Duodenal mucosa (tissue), 2 donors: ENCODE results near the gene LEMD2.

ENCODE experiments used
- H3K27ac ChIP-seq: one replicate; pipeline ENCODE4 v1.7.0; 2013; ENCODE audit warnings: low read depth, low read length
- H3K27me3 ChIP-seq, 2 donors: one replicate each; pipeline ENCODE4 v1.7.0; 2013; ENCODE audit warnings: low read length in 2 of 2, control low read depth in 1 of 2; ENCODE audit not compliant: insufficient read depth in 2 of 2, control insufficient read depth in 1 of 2
- H3K36me3 ChIP-seq, 2 donors: one replicate each; pipeline ENCODE4 v1.7.0; 2013; ENCODE audit warnings: low read length in 2 of 2, control low read depth in 1 of 2; ENCODE audit not compliant: insufficient read depth in 2 of 2, control insufficient read depth in 1 of 2
- H3K4me1 ChIP-seq, 2 donors: one replicate each; pipeline ENCODE4 v1.7.0; 2013; ENCODE audit warnings: low read length in 2 of 2, control low read depth in 1 of 2; ENCODE audit not compliant: insufficient read depth in 2 of 2, control insufficient read depth in 1 of 2
- H3K4me3 ChIP-seq, 2 donors: one replicate each; pipeline ENCODE4 v1.7.0; 2013; ENCODE audit warnings: low read length in 2 of 2, low read depth in 1 of 2
- H3K9ac ChIP-seq, 2 donors: one replicate each; pipeline ENCODE4 v1.7.0; 2013; ENCODE audit warnings: low read length in 2 of 2, low read depth in 1 of 2
- H3K9me3 ChIP-seq, 2 donors: one replicate each; pipeline ENCODE4 v1.7.0; 2013; ENCODE audit warnings: low read length in 2 of 2, control low read depth in 1 of 2; ENCODE audit not compliant: control insufficient read depth in 1 of 2

LEMD2 gene

GRCh38 chr6:33794910-33795623 is 6.1 kb upstream of the LEMD2 start:
- H3K27me3 ChIP-seq, result peaks cover 0 to 5% of the 10 kb centered on the region in 2 donors
- no peak overlapping the region for H3K27ac ChIP-seq
- H3K4me3 ChIP-seq, result no peak overlapping the region
- H3K9me3 ChIP-seq, result no peaks in the 10 kb centered on the region
- no peaks in the 10 kb centered on the region for H3K36me3 ChIP-seq
- peaks cover 15% of the 10 kb centered on the region in 2 donors for H3K4me1 ChIP-seq
- H3K9ac ChIP-seq, result no peak overlapping the region

GRCh38 chr6:33792981-33793380 is 4.1 kb upstream of the LEMD2 start:
- Histone ChIP-seq H3K9me3 (no peaks in the 10 kb centered on the region), H3K4me3 (no peak overlapping the region), H3K9ac (no peak overlapping the region), H3K36me3 (no peaks in the 10 kb centered on the region), H3K27me3 (no peaks in the 10 kb centered on the region), H3K4me1 (peaks cover 15 to 20% of the 10 kb centered on the region in 2 donors), H3K27ac (no peak overlapping the region)

DNA sequence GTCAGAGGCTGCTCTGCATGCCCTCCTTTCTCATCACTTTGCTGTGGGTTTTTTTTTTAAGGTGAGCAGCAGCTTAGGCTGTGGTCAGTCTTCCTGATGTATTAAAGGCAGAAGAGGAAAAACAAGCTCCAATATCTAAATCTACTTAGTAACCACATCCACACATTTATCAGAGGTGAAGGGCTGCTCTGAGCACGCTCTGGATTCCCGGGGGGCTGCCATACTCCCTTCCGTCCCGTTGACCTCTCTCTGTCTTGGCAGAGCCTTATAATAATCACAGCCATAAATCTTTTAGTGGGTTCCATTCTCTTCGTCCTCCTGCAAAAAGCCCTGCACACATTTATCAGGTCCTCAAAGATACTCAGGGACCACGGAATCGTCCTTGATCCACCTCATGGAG is 2.7 kb upstream of the LEMD2 start:
- no peaks in the 10 kb centered on the region for H3K27me3 ChIP-seq
- H3K4me1 ChIP-seq, result peaks cover 27 to 34% of the 10 kb centered on the region in 2 donors
- no peak overlapping the region for H3K27ac ChIP-seq
- no peak overlapping the region for H3K9ac ChIP-seq
- no peak overlapping the region for H3K4me3 ChIP-seq
- H3K9me3 ChIP-seq, result no peaks in the 10 kb centered on the region
- H3K36me3 ChIP-seq, result no peaks in the 10 kb centered on the region

- H3K27ac ChIP-seq, result no peak overlapping the region
- H3K4me3 ChIP-seq, result no peak overlapping the region
- no peak overlapping the region for H3K9ac ChIP-seq
Observed at GRCh38 chr6:33790910-33791309, 2.0 kb upstream of the LEMD2 start.

DNA sequence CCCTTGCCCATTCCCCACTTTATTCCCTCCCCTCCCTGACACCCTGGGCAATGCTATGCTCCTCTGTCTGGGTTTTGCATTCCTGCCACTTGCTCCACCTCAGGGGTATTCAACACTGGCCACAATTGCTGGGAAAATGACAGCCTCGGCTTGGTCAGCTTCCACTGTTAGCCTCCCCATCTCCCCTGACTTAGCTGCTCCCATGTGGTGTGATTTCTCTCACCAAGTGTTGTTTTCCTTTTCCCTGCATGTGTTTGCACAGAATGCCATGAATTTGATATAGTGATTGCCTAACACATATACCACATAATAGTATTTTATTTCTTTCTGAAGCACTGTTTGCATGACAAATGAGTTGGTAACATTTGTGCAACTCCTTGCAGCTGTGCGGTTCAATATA is 1.4 kb upstream of the LEMD2 start:
- Histone ChIP-seq H3K9me3 (no peaks in the 10 kb centered on the region), H3K9ac (no peak overlapping the region), H3K27me3 (no peaks in the 10 kb centered on the region), H3K36me3 (peaks cover 2 to 5% of the 10 kb centered on the region in 2 donors), H3K27ac (no peak overlapping the region), H3K4me3 (no peak overlapping the region), H3K4me1 (peaks cover 34 to 42% of the 10 kb centered on the region in 2 donors)

More at GRCh38 chr6:33790910-33791309, 2.0 kb upstream of the LEMD2 start:
- Histone ChIP-seq H3K27me3 (no peaks in the 10 kb centered on the region), H3K9me3 (no peaks in the 10 kb centered on the region), H3K4me1 (peaks cover 33 to 41% of the 10 kb centered on the region in 2 donors), H3K36me3 (no peaks in the 10 kb centered on the region)

DNA sequence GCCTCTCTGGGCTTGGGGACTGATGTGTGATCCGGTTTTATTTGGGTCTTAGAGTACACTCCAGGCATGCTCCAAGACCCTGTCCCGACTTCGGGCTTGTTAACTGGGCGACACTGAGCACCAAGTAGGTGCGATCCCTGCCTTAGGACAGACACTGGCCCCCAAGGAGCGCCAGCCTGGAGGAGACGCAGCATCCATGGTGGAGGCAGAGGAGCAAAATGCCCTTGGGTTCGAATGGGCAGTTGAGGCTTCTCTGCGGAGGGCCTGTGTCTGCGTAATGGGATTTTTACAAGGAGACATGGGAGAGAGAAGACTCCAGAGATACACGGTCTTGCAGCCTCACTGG is 593 bp upstream of the LEMD2 start:
- H3K9ac ChIP-seq, result no peak overlapping the region
- H3K4me3 ChIP-seq, result peak overlapping the region; percentile 70 to 82
- no peak overlapping the region for H3K27ac ChIP-seq

DNA sequence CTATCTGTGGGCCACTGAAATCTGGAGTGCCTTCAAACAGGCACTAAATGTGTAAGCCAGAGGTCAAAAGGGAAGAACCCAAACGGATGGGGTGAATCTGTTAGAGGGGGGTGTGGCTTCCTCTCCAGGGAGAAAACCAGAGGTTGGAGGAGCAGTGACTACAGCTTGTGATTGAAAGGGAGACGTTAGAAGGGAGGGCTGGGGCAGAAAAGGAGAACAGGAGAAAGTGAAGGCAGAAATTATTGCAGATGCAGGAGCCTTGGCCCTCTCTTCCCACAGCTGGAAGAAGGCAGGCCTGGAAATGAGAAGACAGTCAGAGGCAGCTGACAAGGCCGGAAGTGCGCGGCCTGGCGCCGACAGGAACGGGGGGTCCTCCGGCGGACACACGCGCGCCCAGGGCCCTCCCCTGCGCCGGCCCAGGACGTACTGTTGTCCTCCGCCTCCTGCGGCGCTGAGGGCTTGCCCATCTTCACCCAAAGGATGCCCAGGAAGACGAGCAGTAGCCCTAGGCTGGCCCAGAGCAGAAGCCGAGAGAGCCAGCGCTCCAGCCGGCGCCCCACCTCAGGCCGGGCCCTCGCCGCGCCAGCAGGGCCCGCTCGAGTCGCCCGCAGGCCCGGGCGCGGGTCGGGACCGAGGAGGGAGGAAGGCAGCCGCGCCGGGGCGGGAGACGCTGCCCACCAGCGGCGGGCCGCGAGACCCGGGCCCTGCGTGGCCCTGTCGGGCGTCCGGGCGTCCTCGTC is 806 bp downstream of the LEMD2 start:
- Histone ChIP-seq H3K36me3 (peaks cover 21 to 26% of the 10 kb centered on the region in 2 donors), H3K4me1 (peaks cover 23 to 34% of the 10 kb centered on the region in 2 donors), H3K27me3 (no peaks in the 10 kb centered on the region), H3K9me3 (no peaks in the 10 kb centered on the region), H3K27ac (peak overlapping the region; percentile 90), H3K9ac (peak overlapping the region; percentile 71 to 80), H3K4me3 (peak overlapping the region; percentile 70 to 82)

More for the DNA sequence above, 593 bp upstream of the LEMD2 start:
- H3K9me3 ChIP-seq, result no peaks in the 10 kb centered on the region
- H3K27me3 ChIP-seq, result no peaks in the 10 kb centered on the region
- H3K36me3 ChIP-seq, result peaks cover 10 to 13% of the 10 kb centered on the region in 2 donors
- peaks cover 29 to 39% of the 10 kb centered on the region in 2 donors for H3K4me1 ChIP-seq

GRCh38 chr6:33787346-33787953 is 1.5 kb downstream of the LEMD2 start:
- Histone ChIP-seq H3K36me3 (peaks cover 27 to 33% of the 10 kb centered on the region in 2 donors), H3K9ac (peak overlapping the region; percentile 71 to 80)

DNA sequence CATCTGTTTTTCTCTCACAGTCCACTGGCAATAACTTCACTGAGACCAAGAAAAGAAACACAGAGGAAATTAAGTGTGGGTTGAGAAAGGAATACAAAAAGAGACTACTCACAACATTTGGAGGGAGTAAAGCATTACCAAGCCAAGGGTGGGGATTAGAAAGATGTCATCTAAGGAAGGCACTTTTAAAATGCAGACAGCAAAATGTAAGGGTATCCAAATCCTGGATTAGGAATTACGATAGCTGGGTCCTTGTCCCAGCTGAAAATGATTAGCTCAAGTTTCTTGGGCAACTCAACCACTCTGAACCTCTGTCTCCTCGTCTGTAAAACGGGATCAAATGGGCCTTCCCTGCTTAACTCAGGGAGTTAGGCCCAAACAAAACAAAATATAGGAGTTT is 2.2 kb downstream of the LEMD2 start:
- Histone ChIP-seq H3K9me3 (no peaks in the 10 kb centered on the region), H3K27ac (no peak overlapping the region), H3K4me1 (peaks cover 23 to 34% of the 10 kb centered on the region in 2 donors), H3K9ac (no peak overlapping the region), H3K4me3 (peak overlapping the region in 1 of 2 donors; percentile 70), H3K27me3 (no peaks in the 10 kb centered on the region), H3K36me3 (peaks cover 35 to 40% of the 10 kb centered on the region in 2 donors)

More at GRCh38 chr6:33787346-33787953, 1.5 kb downstream of the LEMD2 start:
- Histone ChIP-seq H3K27ac (peak overlapping the region; percentile 90), H3K4me3 (peak overlapping the region; percentile 70 to 82), H3K9me3 (no peaks in the 10 kb centered on the region), H3K27me3 (no peaks in the 10 kb centered on the region), H3K4me1 (peaks cover 23 to 34% of the 10 kb centered on the region in 2 donors)

DNA sequence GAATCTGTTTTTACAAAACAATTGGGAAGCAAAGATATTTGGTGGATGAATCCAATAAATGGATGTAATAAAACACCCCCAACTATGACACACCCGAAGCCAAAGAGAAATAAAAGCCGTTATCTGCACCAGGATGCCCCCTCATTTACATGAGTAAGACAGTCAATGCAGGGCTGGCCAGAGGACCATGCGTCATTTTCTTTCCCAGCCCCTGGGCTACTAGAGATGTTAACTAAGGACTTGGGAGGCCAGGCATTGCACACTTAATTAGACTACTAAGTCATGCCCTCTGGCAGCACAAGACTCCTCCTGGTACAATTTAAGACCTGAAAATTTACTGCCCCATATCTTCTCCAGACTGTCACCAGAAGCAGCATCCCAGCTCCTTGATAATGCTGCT is 3.2 kb downstream of the LEMD2 start:
- Histone ChIP-seq H3K27ac (no peak overlapping the region), H3K9ac (no peak overlapping the region)

More for the DNA sequence above, 3.2 kb downstream of the LEMD2 start:
- Histone ChIP-seq H3K4me3 (no peak overlapping the region), H3K9me3 (no peaks in the 10 kb centered on the region), H3K4me1 (peaks cover 23 to 34% of the 10 kb centered on the region in 2 donors), H3K36me3 (peaks cover 40 to 49% of the 10 kb centered on the region in 2 donors), H3K27me3 (no peaks in the 10 kb centered on the region)
